Activated CD8-positive, alpha-beta T cell treated with anti-CD3 and anti-CD28 coated beads for 36 hours (primary cell): ENCODE results near the gene ME3. TPM values are rescaled to one million over a fixed set of nuclear protein-coding genes. Genes with fewer than 3 reads are reported as not detected.
"Not testable (repeated sequence)": the region's sequence is repeated elsewhere in the genome, so short reads cannot be mapped to it uniquely, and the experiment has no call there.

Source experiments
- ATAC-seq: fragments of 200-7000 bp; cut with Tn5 transposase; one replicate; pipeline ENCODE4 v1.10.0; 2021; ENCODE audit warnings: mild to moderate bottlenecking, moderate library complexity
- CTCF ChIA-PET: fragments of 350-600 bp; sonication (Branson Sonifier 250); formaldehyde crosslinking; loops from one replicate; lab custom pipeline; 2021; ENCODE audit warnings: antibody characterized with exemption; lab: Charles Lee
- POLR2A ChIA-PET: fragments of 350-600 bp; sonication (Branson Sonifier 250); formaldehyde crosslinking; loops from one replicate; lab custom pipeline; 2021; ENCODE audit warnings: antibody characterized with exemption; lab: Charles Lee
- DNase-seq: peaks from one replicate; pipeline ENCODE4 v3.0.0-alpha.2; 2020
- H3K27ac Mint-ChIP-seq: one replicate; pipeline ENCODE4 v1.8.0; 2021; ENCODE audit warnings: mild to moderate bottlenecking, mixed read lengths
- H3K27me3 Mint-ChIP-seq: one replicate; pipeline ENCODE4 v1.8.0; 2021; ENCODE audit warnings: mixed read lengths
- H3K36me3 Mint-ChIP-seq: one replicate; pipeline ENCODE4 v1.8.0; 2021; ENCODE audit warnings: low read depth, mixed read lengths
- H3K4me1 Mint-ChIP-seq: one replicate; pipeline ENCODE4 v1.8.0; 2021; ENCODE audit warnings: low read depth, mixed read lengths
- H3K4me3 Mint-ChIP-seq: one replicate; pipeline ENCODE4 v1.8.0; 2021; ENCODE audit warnings: mild to moderate bottlenecking, moderate library complexity, mixed read lengths
- H3K9me3 Mint-ChIP-seq: one replicate; pipeline ENCODE4 v1.8.0; 2021; ENCODE audit warnings: mixed read lengths
- CTCF ChIP-seq: fragments of 200-600 bp; IDR thresholded peaks from one replicate; pipeline ENCODE4 v1.8.0; 2022; ENCODE audit warnings: antibody characterized with exemption, mild to moderate bottlenecking
- intact Hi-C: fragments of 100-400 bp; cut with micrococcal nuclease; formaldehyde crosslinking; loops from one replicate; pipeline ENCODE4 v1.10.0; 2022
- total RNA-seq, 2 experiments: library from RNA; stranded (reverse); gene quantifications; one replicate each; pipeline ENCODE4 v1.2.3, GENCODE V29; 2021

ME3 gene
- total RNA-seq, 2 experiments from 2014 or later, result 5.0 to 6.2 TPM

DNA sequence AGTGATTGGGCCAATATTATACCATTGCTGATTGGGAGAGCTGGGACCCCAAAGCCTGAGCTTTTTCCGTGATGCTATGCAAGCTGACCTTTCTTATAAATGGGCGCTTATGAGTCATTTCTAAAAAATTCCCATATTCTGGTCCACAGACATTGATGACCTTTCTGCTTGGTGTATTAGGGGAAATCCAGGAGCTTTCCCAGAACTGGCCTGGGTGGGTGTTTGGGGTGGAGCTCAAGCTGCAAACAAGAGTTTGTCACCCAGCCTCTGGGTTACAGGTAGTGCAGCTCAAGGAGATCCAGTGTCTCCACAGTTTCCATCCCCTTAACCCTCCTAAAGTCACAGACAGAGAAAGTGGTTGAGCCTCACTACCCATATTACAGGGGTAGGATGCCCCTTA, 230.0 kb downstream of the ME3 start:
- CTCF ChIA-PET, result interaction anchor here (0.9 to 2.9 kb wide), 3 partner anchors 14 to 166 kb away, joined by 3 to 9 read pairs (median 3); no protein-coding TSS in a partner anchor
- POLR2A ChIA-PET, result no interaction called here
- Mint-ChIP-seq H3K4me3 (peak overlapping the region; percentile 14), H3K9me3 (peaks cover 1% of the 10 kb centered on the region), H3K27ac (no peak overlapping the region), H3K4me1 (peaks cover 69% of the 10 kb centered on the region), H3K27me3 (no peaks in the 10 kb centered on the region), H3K36me3 (peaks cover 37% of the 10 kb centered on the region)
- ATAC-seq (peak; percentile 70), DNase-seq (peak; percentile 82)
- intact Hi-C loops, result loop anchor here (10.0 kb wide), 2 partner anchors 138 to 498 kb away; partner anchors contain the start of gene HIKESHI
- TF ChIP-seq CTCF, result no peak

GRCh38 chr11:86440843-86441242, 231.6 kb downstream of the ME3 start:
- ChIA-PET POLR2A (no interaction called here), CTCF (interaction anchor here (2.9 kb wide), 1 partner anchor 168 kb away, joined by 9 read pairs; no protein-coding TSS in a partner anchor)
- Mint-ChIP-seq H3K36me3 (peaks cover 26% of the 10 kb centered on the region), H3K27me3 (no peaks in the 10 kb centered on the region), H3K4me1 (peaks cover 56% of the 10 kb centered on the region), H3K9me3 (peaks cover 1% of the 10 kb centered on the region), H3K4me3 (no peak overlapping the region), H3K27ac (peak overlapping the region; percentile 53)
- DNase-seq, result no peak
- TF ChIP-seq CTCF, result no peak
- no peak for ATAC-seq
- intact Hi-C loops, result loop anchor here (10.0 kb wide), 2 partner anchors 136 to 496 kb away; partner anchors contain the start of gene HIKESHI

- ChIA-PET CTCF (interaction anchor here (1.0 to 2.9 kb wide), 2 partner anchors 21 to 168 kb away, joined by 3 to 9 read pairs; no protein-coding TSS in a partner anchor), POLR2A (interaction anchor here (0.6 kb wide), 1 partner anchor 785 kb away, joined by 3 read pairs; no protein-coding TSS in a partner anchor)
These were observed 232.1 kb downstream of the ME3 start for GRCh38 chr11:86440305-86440716.

DNA sequence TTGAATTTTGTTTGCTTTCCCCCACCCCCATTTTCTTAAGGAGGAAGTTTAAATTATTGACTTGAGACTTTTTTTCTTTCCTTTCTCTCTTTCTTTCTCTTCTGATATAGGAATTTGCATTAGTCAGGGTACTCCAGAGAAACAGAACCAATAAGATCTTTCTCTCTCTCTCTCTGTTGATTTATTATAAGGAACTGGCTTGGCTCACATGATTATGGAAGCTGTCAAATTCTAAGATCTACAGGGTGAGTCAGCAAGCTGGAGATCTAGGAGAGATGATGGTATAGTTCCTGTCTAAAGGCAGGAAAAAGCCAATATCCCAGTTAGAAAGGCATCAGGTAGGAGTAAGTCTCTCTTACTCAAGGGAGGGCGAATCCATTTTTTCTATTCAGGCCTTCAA, 233.7 kb downstream of the ME3 start:
- H3K4me3 Mint-ChIP-seq, result no peak overlapping the region
- no peak for ATAC-seq
- H3K4me1 Mint-ChIP-seq, result peaks cover 34% of the 10 kb centered on the region
- ChIA-PET CTCF (no interaction called here), POLR2A (no interaction called here)
- no peak overlapping the region for H3K27ac Mint-ChIP-seq
- intact Hi-C loops, result no loop called here
- no peaks in the 10 kb centered on the region for H3K9me3 Mint-ChIP-seq
- no peaks in the 10 kb centered on the region for H3K27me3 Mint-ChIP-seq
- TF ChIP-seq CTCF, result no peak
- peaks cover 14% of the 10 kb centered on the region for H3K36me3 Mint-ChIP-seq
- DNase-seq, result no peak

More at GRCh38 chr11:86440305-86440716, 232.1 kb downstream of the ME3 start:
- peaks cover 26% of the 10 kb centered on the region for H3K36me3 Mint-ChIP-seq
- peak overlapping the region; percentile 25 for H3K27ac Mint-ChIP-seq
- peaks cover 50% of the 10 kb centered on the region for H3K4me1 Mint-ChIP-seq
- H3K9me3 Mint-ChIP-seq, result no peaks in the 10 kb centered on the region
- no peaks in the 10 kb centered on the region for H3K27me3 Mint-ChIP-seq
- DNase-seq, result no peak
- ATAC-seq, result no peak
- no peak for TF ChIP-seq CTCF
- no peak overlapping the region for H3K4me3 Mint-ChIP-seq
- intact Hi-C loops, result loop anchor here (10.0 kb wide), 2 partner anchors 136 to 496 kb away; partner anchors contain the start of gene HIKESHI

DNA sequence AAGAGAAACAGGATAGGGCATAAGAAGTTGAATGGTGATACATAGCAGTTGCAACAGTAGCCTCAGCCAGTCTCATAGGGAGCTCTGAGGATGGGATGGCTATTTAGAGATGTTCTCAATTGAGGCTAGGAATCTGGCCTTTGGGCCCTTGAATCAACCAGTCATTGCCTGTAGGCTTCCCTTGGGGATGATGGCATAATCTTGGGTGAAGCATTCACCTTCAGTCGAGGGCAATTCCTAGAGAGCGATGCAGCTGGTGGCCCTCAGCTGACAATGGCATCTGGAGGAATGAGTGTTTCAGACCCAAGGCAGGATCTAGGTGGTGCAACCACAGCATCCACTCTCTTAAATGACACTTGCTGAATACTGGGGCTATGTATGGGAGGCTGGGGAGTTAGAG, 236.7 kb downstream of the ME3 start:
- intact Hi-C loops, result no loop called here
- no peaks in the 10 kb centered on the region for H3K9me3 Mint-ChIP-seq
- POLR2A ChIA-PET, result no interaction called here
- H3K4me1 Mint-ChIP-seq, result peaks cover 7% of the 10 kb centered on the region
- TF ChIP-seq CTCF, result no peak
- DNase-seq (no peak), ATAC-seq (no peak)
- H3K4me3 Mint-ChIP-seq, result no peak overlapping the region
- CTCF ChIA-PET, result no interaction called here
- H3K36me3 Mint-ChIP-seq, result peaks cover 3% of the 10 kb centered on the region
- H3K27me3 Mint-ChIP-seq, result no peaks in the 10 kb centered on the region
- no peak overlapping the region for H3K27ac Mint-ChIP-seq

DNA sequence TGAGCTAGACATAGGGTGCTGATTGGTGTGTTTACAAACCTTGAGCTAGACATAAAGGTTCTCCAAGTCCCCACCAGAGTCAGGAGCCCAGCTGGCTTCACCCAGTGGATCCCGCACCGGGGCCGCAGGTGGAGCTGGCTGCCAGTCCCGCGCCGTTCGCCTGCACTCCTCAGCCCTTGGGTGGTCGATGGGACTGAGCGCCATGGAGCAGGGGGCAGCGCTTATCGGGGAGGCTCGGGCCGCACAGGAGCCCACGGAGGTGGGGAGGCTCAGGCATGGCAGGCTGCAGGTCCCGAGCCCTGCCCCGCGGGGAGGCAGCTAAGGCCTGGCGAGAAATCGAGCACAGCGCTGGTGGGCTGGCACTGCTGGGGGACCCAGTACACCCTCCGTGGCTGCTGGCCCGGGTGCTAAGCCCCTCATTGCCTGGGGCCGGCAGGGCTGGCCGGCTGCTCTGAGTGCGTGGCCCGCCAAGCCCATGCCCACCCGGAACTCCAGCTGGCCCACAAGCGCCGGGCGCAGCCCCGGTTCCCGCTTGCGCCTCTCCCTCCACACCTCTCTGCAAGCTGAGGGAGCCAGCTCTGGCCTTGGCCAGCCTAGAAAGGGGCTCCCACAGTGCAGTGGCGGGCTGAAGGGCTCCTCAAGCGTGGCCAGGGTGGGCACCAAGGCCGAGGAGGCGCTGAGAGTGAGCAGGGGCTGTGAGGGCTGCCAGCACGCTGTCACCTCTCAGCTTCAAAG, 238.9 kb downstream of the ME3 start:
- H3K4me3 Mint-ChIP-seq, H3K9me3 Mint-ChIP-seq, intact Hi-C loops, DNase-seq, CTCF ChIA-PET, POLR2A ChIA-PET, H3K27ac Mint-ChIP-seq, ATAC-seq, H3K36me3 Mint-ChIP-seq, H3K27me3 Mint-ChIP-seq, H3K4me1 Mint-ChIP-seq: not testable (repeated sequence)
